ENCODE data around the gene DERL3.
A peak's percentile ranks its signal among the peaks of the same experiment; 100 is the strongest.
"Not testable (repeated sequence)": the region's sequence is repeated elsewhere in the genome, so short reads cannot be mapped to it uniquely, and the experiment has no call there.

The DERL3 gene

DNA sequence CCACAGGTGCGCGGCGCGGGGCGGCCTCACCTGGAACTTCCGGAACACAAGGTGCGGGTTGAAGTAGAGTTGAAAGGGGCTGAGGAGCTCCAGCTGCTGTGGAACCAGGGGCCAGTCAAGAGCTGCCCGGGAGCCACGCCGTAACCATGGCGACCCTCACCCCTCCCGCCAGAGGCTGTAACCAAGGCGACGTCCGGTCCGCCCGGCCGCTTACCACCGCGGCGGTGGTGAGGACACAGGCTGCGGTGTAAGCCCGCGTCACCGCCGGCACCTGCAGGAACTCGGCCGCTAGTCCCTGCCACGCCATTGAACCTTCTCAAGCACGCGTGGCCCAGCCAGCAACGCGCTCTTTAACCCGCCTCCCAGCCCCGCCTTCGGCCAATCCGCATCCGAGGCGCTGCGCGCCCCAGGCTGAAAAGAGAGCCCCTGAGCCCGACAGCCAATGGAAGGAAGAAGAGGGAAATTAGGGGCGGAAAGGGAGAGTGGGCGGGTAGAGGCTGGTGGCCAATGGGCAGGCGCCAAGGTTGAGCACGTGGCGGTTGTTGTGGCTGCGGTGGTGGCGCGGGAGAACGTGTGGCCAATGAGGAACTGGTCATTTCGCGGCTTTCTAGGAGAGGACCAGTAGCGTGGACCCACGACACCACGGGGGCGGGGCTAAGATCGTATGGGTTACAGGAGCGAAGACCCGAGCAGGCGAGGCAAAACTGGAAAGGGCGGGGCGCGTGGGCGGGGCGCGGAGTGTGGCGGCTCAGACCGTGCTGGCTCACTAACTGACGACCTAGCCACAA lies at the start of gene DERL3:
Gene DERL3, minus strand, starts transcription at position 326 of the 788 bp plus-strand sequence. Its CDS starts 19 bp downstream, at position 307.
- peak; percentile 89 for DNase-seq (ENCODE audit: low read depth)

- DNase-seq (ENCODE audit: low read depth) = no peak
These were observed 45.3 kb upstream of the DERL3 start for GRCh38 chr22:23884140-23884539.

DNA sequence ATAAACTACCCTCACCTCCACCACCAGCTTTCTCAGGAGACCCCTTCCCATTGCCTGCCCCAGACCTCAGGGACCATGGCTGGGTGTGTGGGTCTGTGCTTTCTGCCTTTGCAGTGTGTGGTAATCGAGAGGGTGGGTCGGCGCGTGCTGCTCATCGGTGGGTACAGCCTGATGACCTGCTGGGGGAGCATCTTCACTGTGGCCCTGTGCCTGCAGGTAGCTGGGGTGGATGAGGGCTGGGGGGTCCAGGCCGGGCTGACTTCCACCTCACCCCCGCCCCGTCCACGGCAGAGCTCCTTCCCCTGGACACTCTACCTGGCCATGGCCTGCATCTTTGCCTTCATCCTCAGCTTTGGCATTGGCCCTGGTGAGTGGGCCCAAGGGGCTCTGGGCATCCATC lies 44.9 kb upstream of the DERL3 start:
- no peak for DNase-seq (ENCODE audit: low read depth)

- no peak for DNase-seq (ENCODE audit: low read depth)
These were observed 43.6 kb upstream of the DERL3 start for GRCh38 chr22:23882370-23882769.

DNA sequence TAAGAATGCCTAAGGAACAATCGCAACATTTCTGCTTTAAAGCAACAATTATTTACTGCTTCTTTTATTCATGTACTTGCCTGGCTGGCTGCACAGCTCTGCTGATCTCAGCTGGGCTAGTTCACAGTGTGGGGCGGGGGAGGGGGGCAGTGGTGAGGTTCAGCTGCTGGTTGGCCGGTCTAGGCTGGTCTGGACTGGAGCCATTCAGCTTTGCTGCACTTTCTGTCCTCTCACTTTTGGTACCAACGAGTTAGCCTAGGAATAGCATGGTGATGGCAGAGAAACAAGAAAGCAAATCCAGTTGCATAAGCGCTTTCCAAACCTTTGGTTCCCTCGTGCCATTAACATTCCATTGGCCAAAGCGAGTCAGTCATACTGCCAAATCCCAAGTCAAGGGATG lies 39.4 kb upstream of the DERL3 start:
- DNase-seq (ENCODE audit: low read depth) = no peak

- DNase-seq (ENCODE audit: low read depth) = no peak
These were observed 38.8 kb upstream of the DERL3 start for GRCh38 chr22:23877566-23877965.

- no peak for DNase-seq (ENCODE audit: low read depth)
These were observed 37.0 kb upstream of the DERL3 start for GRCh38 chr22:23875801-23876200.

DNA sequence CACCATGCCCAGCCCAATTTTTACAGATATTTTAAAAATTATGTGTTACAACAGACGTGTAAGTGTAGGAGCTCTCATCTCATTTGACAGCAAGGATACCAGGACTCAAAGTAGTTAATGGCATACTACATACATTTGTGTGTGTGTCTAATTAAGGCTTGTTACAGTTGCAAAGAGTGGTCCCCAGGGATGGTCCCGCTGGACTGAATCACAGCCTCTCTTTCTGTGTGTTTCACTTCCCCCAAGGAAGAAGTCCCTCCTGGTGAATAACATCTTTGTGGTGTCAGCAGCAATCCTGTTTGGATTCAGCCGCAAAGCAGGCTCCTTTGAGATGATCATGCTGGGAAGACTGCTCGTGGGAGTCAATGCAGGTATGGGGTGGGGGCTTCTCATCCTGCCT lies 36.1 kb upstream of the DERL3 start:
- no peak for DNase-seq (ENCODE audit: low read depth)

DNA sequence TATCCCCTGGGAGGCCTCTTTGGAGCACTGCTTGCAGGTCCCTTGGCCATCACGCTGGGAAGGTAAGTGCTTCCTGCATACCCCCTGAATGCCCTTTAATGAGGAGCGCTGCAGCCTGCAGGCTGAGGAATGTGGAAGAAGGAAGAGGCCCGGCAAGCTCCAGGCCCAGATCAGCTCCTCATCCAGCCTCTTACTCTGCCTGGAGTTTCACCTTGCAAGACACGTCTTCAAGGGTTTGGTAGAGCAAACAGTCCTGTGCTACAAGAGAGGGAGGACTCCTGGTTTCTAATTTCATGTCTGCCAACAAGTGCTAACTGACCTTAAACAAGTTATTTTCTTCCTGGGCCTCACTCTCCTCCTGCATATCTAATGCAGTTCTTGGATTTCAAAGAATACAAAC lies 29.8 kb upstream of the DERL3 start:
- no peak for DNase-seq (ENCODE audit: low read depth)

- DNase-seq (ENCODE audit: low read depth) = not testable (repeated sequence)
These were observed 25.8 kb upstream of the DERL3 start for GRCh38 chr22:23864499-23865154.

- DNase-seq (ENCODE audit: low read depth) = no peak
These were observed 23.3 kb upstream of the DERL3 start for GRCh38 chr22:23862103-23862502.

GRCh38 chr22:23860187-23860586 lies 21.4 kb upstream of the DERL3 start:
- not testable (repeated sequence) for DNase-seq (ENCODE audit: low read depth)

GRCh38 chr22:23859201-23859600 lies 20.4 kb upstream of the DERL3 start:
- DNase-seq (ENCODE audit: low read depth) = no peak

DNA sequence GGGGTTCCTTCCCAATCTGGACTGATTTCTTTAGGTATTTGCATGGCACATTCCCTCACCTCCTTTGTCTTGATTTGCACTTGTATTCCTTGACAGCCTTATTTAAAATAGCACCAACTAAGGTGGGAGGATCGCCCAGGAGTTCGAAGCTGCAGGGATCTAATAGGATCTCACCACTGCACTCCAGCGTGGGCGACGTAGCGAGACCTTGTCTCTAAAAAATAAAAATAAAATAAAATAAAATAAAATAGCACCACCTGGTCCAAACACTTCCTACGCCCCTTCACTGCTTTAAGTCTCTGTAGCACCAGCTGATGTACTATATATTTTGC lies 19.6 kb upstream of the DERL3 start:
- no peak for DNase-seq (ENCODE audit: low read depth)

DNA sequence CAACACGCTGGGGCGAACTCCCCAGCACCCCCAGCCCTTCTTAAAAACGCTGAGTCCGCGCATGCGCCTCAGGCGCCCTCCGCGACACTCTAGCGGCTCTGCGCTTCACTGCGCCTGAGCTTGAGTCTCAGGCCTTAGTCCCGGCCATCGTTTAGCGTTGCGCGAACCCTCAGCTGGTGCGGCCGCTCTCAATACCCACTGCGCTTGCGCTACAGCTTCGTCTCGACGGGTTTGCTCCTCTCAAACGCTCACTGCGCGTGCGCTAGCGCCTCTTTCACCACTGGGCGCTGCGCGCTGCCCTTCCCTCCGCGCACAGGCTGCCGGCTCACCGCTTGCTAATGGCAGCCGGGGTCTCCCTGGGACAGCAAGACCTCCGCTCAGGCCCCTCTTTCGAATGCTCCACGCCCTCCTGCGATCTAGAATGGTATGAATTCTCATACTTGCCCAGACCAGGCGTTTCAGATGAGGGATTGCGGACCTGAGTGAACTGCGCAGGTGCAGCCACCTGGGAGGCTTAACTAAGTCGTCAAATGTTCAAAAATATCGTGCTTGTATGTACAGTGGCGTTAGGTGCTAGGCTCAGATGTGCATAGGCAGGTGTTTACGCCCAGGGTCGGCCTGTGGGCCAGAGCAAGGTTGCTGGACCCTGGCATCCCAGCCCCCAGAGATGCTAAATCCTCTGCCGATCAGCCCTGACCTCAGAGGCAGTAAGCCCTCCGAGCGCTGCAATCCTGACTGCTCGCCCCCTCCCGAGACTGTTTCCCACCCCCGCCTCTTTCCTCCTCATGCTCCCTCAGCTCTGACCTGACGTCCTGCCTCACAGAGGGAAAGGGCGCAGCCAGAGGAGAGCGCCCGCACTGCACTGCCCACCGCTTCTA lies 19.0 kb upstream of the DERL3 start, which contains the start of gene SLC2A11:
Gene SLC2A11, plus strand, starts transcription at position 270 of the 878 bp plus-strand sequence. Its CDS starts 125 bp downstream, at position 395.
- peak; percentile 87 for DNase-seq (ENCODE audit: low read depth)

- no peak for DNase-seq (ENCODE audit: low read depth)
These were observed 18.2 kb upstream of the DERL3 start for GRCh38 chr22:23856721-23857605.

DNA sequence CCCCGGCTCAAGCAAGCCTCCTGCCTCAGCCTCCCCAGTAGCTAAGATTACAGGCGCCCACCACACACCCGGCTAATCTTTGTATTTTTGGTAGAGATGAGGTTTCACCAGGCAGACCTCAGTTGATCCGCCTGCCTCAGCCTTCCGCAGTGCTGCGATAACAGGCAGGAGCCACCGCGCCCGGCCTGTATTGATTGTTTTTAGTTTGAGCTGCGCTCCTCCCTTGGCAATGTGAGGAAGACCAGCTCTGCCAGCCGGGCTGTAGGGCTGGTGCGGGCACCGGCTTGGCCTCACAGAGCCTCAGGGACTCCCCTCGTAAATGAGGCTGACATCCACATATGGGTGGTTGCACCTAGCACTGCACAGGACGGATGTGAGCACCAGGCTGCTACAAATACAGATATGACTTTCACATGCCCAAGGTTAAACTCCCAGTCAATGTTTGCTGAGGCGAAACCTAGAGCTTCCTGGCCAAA lies 11.4 kb upstream of the DERL3 start:
- no peak for DNase-seq (ENCODE audit: low read depth)

GRCh38 chr22:23849009-23850006 lies 10.5 kb upstream of the DERL3 start:
- peak; percentile 73 for DNase-seq (ENCODE audit: low read depth)

DNA sequence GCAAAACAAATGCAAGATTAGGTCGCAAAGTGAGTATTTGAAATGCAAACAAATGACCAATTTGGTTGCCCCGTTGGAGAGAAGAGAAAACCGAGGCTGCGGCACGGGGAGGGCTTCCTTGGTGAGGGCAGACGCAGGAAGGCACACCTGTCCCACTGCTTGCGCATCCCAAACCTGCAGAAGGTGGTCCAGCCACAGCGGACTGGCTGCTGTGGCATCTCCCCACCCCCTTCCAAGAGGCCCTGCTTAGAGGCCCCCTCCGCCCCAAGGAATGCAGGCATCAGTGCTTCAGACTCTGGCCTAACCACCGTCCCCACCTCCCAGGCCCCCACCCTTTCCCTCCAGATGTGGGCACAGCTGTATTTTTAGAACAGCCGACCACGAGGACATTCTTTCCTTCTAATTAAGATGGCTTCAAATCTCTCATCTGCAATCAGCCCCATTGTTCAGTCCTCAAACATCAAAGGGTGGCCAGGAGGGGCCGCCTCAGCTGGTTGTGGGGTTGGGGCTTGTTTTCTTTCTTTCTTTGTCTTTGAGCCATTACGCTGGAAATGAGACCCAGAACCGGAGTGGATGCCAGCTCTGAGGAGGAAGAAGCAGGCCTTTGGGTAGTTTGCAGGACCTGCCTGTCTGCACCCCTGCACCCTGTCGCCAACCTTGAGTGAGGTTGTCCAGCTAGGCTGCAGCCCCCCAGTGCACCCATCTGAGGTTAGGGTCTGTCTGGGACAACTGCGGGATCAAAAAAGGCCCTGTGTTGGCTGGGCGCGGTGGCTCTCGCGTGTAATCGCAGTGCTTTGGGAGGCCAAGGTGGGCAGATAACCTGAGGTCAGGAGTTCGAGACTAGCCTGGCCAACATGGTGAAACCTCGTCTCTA lies 9.4 kb upstream of the DERL3 start:
- no peak for DNase-seq (ENCODE audit: low read depth)
